ENCODE measurements around the gene APOH.

GRCh38 chr17:66198242-66198641, 31.0 kb downstream of the APOH start:
- TF ChIP-seq FOS (IDR thresholded peaks at IDR 0.05; ENCODE audit: extremely low read depth, insufficient read length) (no peak), ZBTB49 (CRISPR knock-in tag; IDR thresholded peaks at IDR 0.05; ENCODE audit: borderline replicate concordance) (no peak), FOSL1 (tag; conservative IDR thresholded peaks at IDR 0.05) (no peak), JUND (IDR thresholded peaks at IDR 0.05; ENCODE audit: borderline replicate concordance, low read depth, low read length) (no peak), JUND (tag; IDR thresholded peaks at IDR 0.05; ENCODE audit: borderline replicate concordance, low read depth, low read length) (no peak), POLR2A (conservative IDR thresholded peaks at IDR 0.05) (no peak), SIX5 (IDR thresholded peaks at IDR 0.05; ENCODE audit: borderline replicate concordance in 1 of 2, insufficient read depth in 1 of 2, low read depth in 1 of 2, low read length in 2 of 2) (no peak), SMC3 (conservative IDR thresholded peaks at IDR 0.05; ENCODE audit: insufficient read depth, low read depth, low read length) (no peak), ZNF280A (IDR thresholded peaks at IDR 0.05; ENCODE audit: low read depth, partially characterized antibody) (no peak), E2F5 (CRISPR knock-in tag; IDR thresholded peaks at IDR 0.05) (no peak), RBM22 (IDR thresholded peaks at IDR 0.05; ENCODE audit: low read depth, low read length, poor library complexity, severe bottlenecking) (no peak), MAFK (IDR thresholded peaks at IDR 0.05; ENCODE audit: low read length) (no peak), SETDB1 (IDR thresholded peaks at IDR 0.05; ENCODE audit: low read length) (no peak), TAF1 (IDR thresholded peaks at IDR 0.05; ENCODE audit: control insufficient read depth, extremely low read depth, insufficient read depth, low read length, severe bottlenecking) (no peak)
- TF ChIP-seq, protein P1, sequence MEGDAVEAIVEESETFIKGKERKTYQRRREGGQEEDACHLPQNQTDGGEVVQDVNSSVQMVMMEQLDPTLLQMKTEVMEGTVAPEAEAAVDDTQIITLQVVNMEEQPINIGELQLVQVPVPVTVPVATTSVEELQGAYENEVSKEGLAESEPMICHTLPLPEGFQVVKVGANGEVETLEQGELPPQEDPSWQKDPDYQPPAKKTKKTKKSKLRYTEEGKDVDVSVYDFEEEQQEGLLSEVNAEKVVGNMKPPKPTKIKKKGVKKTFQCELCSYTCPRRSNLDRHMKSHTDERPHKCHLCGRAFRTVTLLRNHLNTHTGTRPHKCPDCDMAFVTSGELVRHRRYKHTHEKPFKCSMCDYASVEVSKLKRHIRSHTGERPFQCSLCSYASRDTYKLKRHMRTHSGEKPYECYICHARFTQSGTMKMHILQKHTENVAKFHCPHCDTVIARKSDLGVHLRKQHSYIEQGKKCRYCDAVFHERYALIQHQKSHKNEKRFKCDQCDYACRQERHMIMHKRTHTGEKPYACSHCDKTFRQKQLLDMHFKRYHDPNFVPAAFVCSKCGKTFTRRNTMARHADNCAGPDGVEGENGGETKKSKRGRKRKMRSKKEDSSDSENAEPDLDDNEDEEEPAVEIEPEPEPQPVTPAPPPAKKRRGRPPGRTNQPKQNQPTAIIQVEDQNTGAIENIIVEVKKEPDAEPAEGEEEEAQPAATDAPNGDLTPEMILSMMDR (IDR thresholded peaks at IDR 0.05 in 2 of 3, conservative IDR thresholded peaks at IDR 0.05 in 1 of 3; ENCODE audit: insufficient read depth in 2 of 3, low read depth in 1 of 3, low read length in 3 of 3) = no peak

All from K562 (cell line).